ENCODE measurements around the gene ITGA1. TPM values are rescaled to one million over a fixed set of nuclear protein-coding genes. Genes with fewer than 3 reads are reported as not detected.

The ITGA1 gene
- total and polyA plus RNA-seq, 2 of the 8 experiments (the other 6 are each of a cell fraction or from before 2014, with no cell fraction given), result 2.3 to 9.0 TPM

DNA sequence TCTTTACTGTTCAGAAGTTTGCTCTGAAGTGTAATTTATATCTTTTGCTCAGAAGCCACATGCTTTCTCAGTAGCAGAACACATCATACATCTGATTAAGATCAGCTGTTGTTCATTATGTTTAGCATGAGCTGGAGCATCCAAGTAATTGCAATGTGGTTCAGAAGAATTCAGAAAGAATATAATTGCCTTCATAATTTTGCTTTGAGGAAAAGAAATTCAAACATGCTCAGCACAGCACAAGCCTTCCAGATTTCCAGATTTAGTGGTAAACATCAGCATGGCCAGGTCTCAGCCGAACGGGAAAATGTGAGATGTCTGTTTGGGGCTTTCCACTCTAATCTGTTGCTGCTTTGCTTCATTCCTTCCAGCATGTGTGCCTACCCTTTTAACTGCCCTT, 65.9 kb downstream of the ITGA1 start:
- Histone ChIP-seq H3K27ac (ENCODE audit: low read depth, low read length) (no peak overlapping the region), H3K4me2 (ENCODE audit: insufficient read depth in 1 of 2, low read depth in 2 of 2, low read length in 2 of 2) (no peak overlapping the region), H2AK5ac (ENCODE audit: low read depth, low read length) (no peak overlapping the region), H3K4me1 (replicated peaks in 1 of 4; ENCODE audit: control insufficient read depth in 3 of 4, insufficient read depth in 4 of 4, low read length in 3 of 4) (no peaks in the 10 kb centered on the region), H3K4me3 (ENCODE audit: extremely low read depth in 1 of 4, insufficient read depth in 2 of 4, low read depth in 3 of 4, low read length in 4 of 4) (no peak overlapping the region), H3K23me2 (ENCODE audit: low read depth, low read length) (no peaks in the 10 kb centered on the region), H2AFZ (ENCODE audit: low read length) (no peak overlapping the region), H2BK15ac (ENCODE audit: low read length) (no peak overlapping the region), H3K56ac (replicated peaks; ENCODE audit: insufficient read length, low read depth, low read length) (no peak overlapping the region), H3K4ac (replicated peaks; ENCODE audit: insufficient read length, low read depth, low read length) (no peak overlapping the region), H3K9ac (replicated peaks in 1 of 4; ENCODE audit: extremely low read depth in 1 of 4, low read depth in 3 of 4, low read length in 3 of 4) (no peak overlapping the region), H2BK120ac (replicated peaks; ENCODE audit: low read depth, low read length) (no peak overlapping the region), H2BK5ac (ENCODE audit: low read depth, low read length) (no peak overlapping the region), H4K20me1 (replicated peaks in 1 of 2; ENCODE audit: control insufficient read depth in 1 of 2, insufficient read depth in 2 of 2, low read length in 2 of 2) (no peaks in the 10 kb centered on the region), H3K14ac (ENCODE audit: insufficient read length) (no peak overlapping the region), H3K9me3 (ENCODE audit: insufficient read depth in 2 of 2, low read depth in 1 of 2, low read length in 1 of 2) (no peaks in the 10 kb centered on the region), H4K8ac (ENCODE audit: extremely low read depth, insufficient read depth, low read length) (no peak overlapping the region), H2BK20ac (ENCODE audit: low read length) (no peak overlapping the region), H2BK12ac (ENCODE audit: low read depth, low read length) (no peak overlapping the region), H4K91ac (replicated peaks; ENCODE audit: insufficient read length, low read length) (no peak overlapping the region), H3K18ac (ENCODE audit: extremely low read depth, low read length) (no peak overlapping the region), H3K79me1 (ENCODE audit: low read depth, low read length) (no peaks in the 10 kb centered on the region), H3K27me3 (replicated peaks in 1 of 4; ENCODE audit: control insufficient read depth in 3 of 4, extremely low read depth in 1 of 4, insufficient read depth in 3 of 4, low read length in 3 of 4) (peaks cover 0 to 2% (median 0%) of the 10 kb centered on the region in 4 experiments; a peak in 1 of 7 replicates), H3K23ac (ENCODE audit: insufficient read length) (no peak overlapping the region), H3K36me3 (ENCODE audit: control insufficient read depth in 2 of 4, insufficient read depth in 4 of 4, low read length in 3 of 4) (no peaks in the 10 kb centered on the region), H3K79me2 (ENCODE audit: control insufficient read depth in 1 of 2, insufficient read depth in 2 of 2, low read length in 2 of 2) (no peaks in the 10 kb centered on the region), H4K5ac (ENCODE audit: insufficient read length, low read depth, low read length) (no peak overlapping the region)
- ChIA-PET CTCF (ENCODE audit: partially characterized antibody) (no interaction called here), POLR2A (ENCODE audit: partially characterized antibody) (interaction anchor here (0.7 kb wide), 1 partner anchor 18 kb away, joined by 3 read pairs; no protein-coding TSS in a partner anchor)
- 71% methylated on average over 2 of the region's 2 CpGs; no CpG with 5 or more reads in 1 of the 2 experiments for WGBS, 2 experiments (ENCODE audit: extremely low coverage in 1 of 2, insufficient coverage in 1 of 2, insufficient read length in 1 of 2, insufficient replicate concordance in 2 of 2, low coverage in 1 of 2, low lambda C conversion rate in 2 of 2, missing lambda C conversion rate in 1 of 2)
- FAIRE-seq, result no peak
- no peak for DNase-seq (ENCODE audit: low read depth in 1 of 2, low spot score in 2 of 2)
